K562 (cell line): ENCODE measurements around the gene CMTM8. TPM values are rescaled to one million over a fixed set of nuclear protein-coding genes. Genes with fewer than 3 reads are reported as not detected.

Experiments
- ATAC-seq: fragments of 200-7000 bp; cut with Tn5 transposase; 3 replicates; pipeline ENCODE4 v1.9.1; 2020; ENCODE audit warnings: moderate library complexity
- BruUV-seq: library from RNA; stranded (reverse); fragments of 400-500 nt; replicated peaks from 2 replicates; lab custom pipeline; 2021; lab: Mats Ljungman, UMichigan
- CTCF ChIA-PET: fragments of 300-600 bp; formaldehyde crosslinking; extraction: SDS; loops from one replicate; lab custom pipeline; 2021; ENCODE audit warnings: low intra/inter-chr PET ratio; lab: Yijun Ruan, JAX
- POLR2A ChIA-PET: fragments of 300-600, 350-650 bp; sonication (Branson Sonifier 250); formaldehyde crosslinking; extraction: SDS; loops from one replicate; lab custom pipeline; 2021; ENCODE audit warnings: antibody characterized with exemption, inconsistent platforms; lab: Yijun Ruan, JAX
- DNase-seq, 4 experiments: peaks; one replicate each; pipeline versions ENCODE4 v3.0.0 to v3.0.0-alpha.2; 2011 to 2018; ENCODE audit warnings: low spot score in 3 of 4, mixed read lengths in 3 of 4; ENCODE audit errors: extremely low read depth in 1 of 4
- FAIRE-seq: peaks from 2 replicates; lab custom pipeline; 2011; peaks lifted over from hg19 to GRCh38; lab: Jason Lieb, UNC
- H2AFZ ChIP-seq: 2 replicates; pipeline ENCODE4 v1.6.0; 2011; ENCODE audit warnings: low read depth, low read length, control low read depth, inconsistent platforms
- H3K27ac ChIP-seq: fragments of 200-600 bp; 3 replicates; pipeline ENCODE4 v1.8.0; 2011; ENCODE audit warnings: low read depth, mild to moderate bottlenecking, control low read depth, inconsistent platforms, low read length, moderate library complexity, mixed read lengths; ENCODE audit errors: extremely low read depth
- H3K27me3 ChIP-seq, 2 experiments: fragments of 300-600 bp in 1 of 2; 2 replicates in 1 of 2; 3 replicates in 1 of 2; pipeline versions ENCODE4 v1.6.0 to v1.8.0; 2011; ENCODE audit warnings: inconsistent platforms in 2 of 2, low read length in 2 of 2, mild to moderate bottlenecking in 1 of 2, mixed read lengths in 1 of 2, moderate library complexity in 1 of 2; ENCODE audit not compliant: control insufficient read depth in 2 of 2, insufficient read depth in 2 of 2
- H3K36me3 ChIP-seq: fragments of 300-600 bp; 3 replicates; pipeline ENCODE4 v1.8.0; 2011; ENCODE audit warnings: mild to moderate bottlenecking, low read length, inconsistent platforms; ENCODE audit not compliant: control insufficient read depth, insufficient read depth
- H3K4me1 ChIP-seq, 2 experiments: fragments of 200-600 bp in 1 of 2; replicated peaks in 1 of 2; 2 replicates in 1 of 2; 3 replicates in 1 of 2; pipeline versions ENCODE4 v1.5.1 to v1.8.0; 2011; ENCODE audit warnings: inconsistent platforms in 2 of 2, low read length in 2 of 2, mild to moderate bottlenecking in 1 of 2, mixed read lengths in 1 of 2, moderate library complexity in 1 of 2; ENCODE audit not compliant: control insufficient read depth in 2 of 2, insufficient read depth in 2 of 2
- H3K4me2 ChIP-seq: 2 replicates; pipeline ENCODE4 v1.6.1; 2011; ENCODE audit warnings: low read length, control low read depth, inconsistent platforms, mixed read lengths; ENCODE audit not compliant: insufficient read depth
- H3K4me3 ChIP-seq: fragments of 200-600 bp; sonication (generic), shearing (Covaris generic); 2 replicates; pipeline ENCODE4 v1.5.1; 2016; ENCODE audit warnings: control low read depth, inconsistent platforms
- H3K79me2 ChIP-seq: fragments of 200-600 bp; 3 replicates; pipeline ENCODE4 v1.8.0; 2011; ENCODE audit warnings: low read length, inconsistent platforms; ENCODE audit not compliant: control insufficient read depth, insufficient read depth
- H3K9ac ChIP-seq, 2 experiments: 2 replicates each; pipeline versions ENCODE4 v1.6.0 to v1.6.1; 2011; ENCODE audit warnings: low read depth in 2 of 2, low read length in 2 of 2, control low read depth in 1 of 2, inconsistent platforms in 1 of 2, mild to moderate bottlenecking in 1 of 2, mixed read lengths in 1 of 2; ENCODE audit not compliant: insufficient read depth in 1 of 2
- H3K9me1 ChIP-seq: one replicate; pipeline ENCODE4 v1.6.0; 2011; ENCODE audit warnings: inconsistent platforms, mild to moderate bottlenecking, low read length, moderate library complexity; ENCODE audit not compliant: control insufficient read depth, insufficient read depth
- H3K9me3 ChIP-seq: replicated peaks from 2 replicates; pipeline ENCODE4 v1.5.1; 2011; ENCODE audit warnings: low read depth, low read length, inconsistent platforms; ENCODE audit not compliant: control insufficient read depth, insufficient read depth
- H4K20me1 ChIP-seq: replicated peaks from 2 replicates; pipeline ENCODE4 v1.6.1; 2011; ENCODE audit warnings: low read length, inconsistent platforms, mixed read lengths; ENCODE audit not compliant: control insufficient read depth, insufficient read depth
- EWSR1 ChIP-seq: fragments of 450-650 bp; IDR thresholded peaks from 2 replicates; pipeline ENCODE4 v1.6.1; 2018; ENCODE audit warnings: borderline replicate concordance, mild to moderate bottlenecking, low read depth, moderate library complexity; ENCODE audit not compliant: partially characterized antibody
- HOXB6 ChIP-seq: fragments of 250-450 bp; sonication (Bioruptor Pico); IDR thresholded peaks from 2 replicates; pipeline ENCODE4 v1.5.1; 2022; ENCODE audit warnings: mild to moderate bottlenecking, borderline replicate concordance
- MNT ChIP-seq, 2 experiments: fragments of 450-650 bp; conservative IDR thresholded peaks; 2 replicates each; pipeline ENCODE4 v1.6.1; 2017; ENCODE audit warnings: mild to moderate bottlenecking in 2 of 2, moderate library complexity in 2 of 2
- MYNN ChIP-seq, 2 experiments: sonication (generic); formaldehyde crosslinking in 1 of 2; IDR thresholded peaks; 2 replicates each; pipeline versions ENCODE4 v1.5.0 to v1.6.1; 2016 to 2020; ENCODE audit warnings: antibody characterized with exemption in 1 of 2, missing genetic modification reagents in 1 of 2
- NONO ChIP-seq, 2 experiments: fragments of 200-400 bp in 1 of 2; fragments of 450-650 bp in 1 of 2; formaldehyde crosslinking in 1 of 2; IDR thresholded peaks; 2 replicates each; pipeline ENCODE4 v1.6.1; 2017; ENCODE audit warnings: low read depth in 2 of 2, mild to moderate bottlenecking in 2 of 2, moderate library complexity in 2 of 2, low read length in 1 of 2
- PHF21A ChIP-seq: fragments of 450-650 bp; IDR thresholded peaks from 2 replicates; pipeline ENCODE4 v1.6.1; 2017; ENCODE audit warnings: low read depth, borderline replicate concordance
- PTTG1 ChIP-seq: fragments of 450-650 bp; IDR thresholded peaks from 2 replicates; pipeline ENCODE4 v1.6.1; 2016; ENCODE audit warnings: low read depth, mild to moderate bottlenecking, missing genetic modification characterization, missing compliant biosample characterization
- RBM15 ChIP-seq: fragments of 200-400 bp; formaldehyde crosslinking; IDR thresholded peaks from 2 replicates; pipeline ENCODE4 v1.6.1; 2018; ENCODE audit warnings: mild to moderate bottlenecking, low read length, moderate library complexity; ENCODE audit not compliant: insufficient read depth
- SMARCB1 ChIP-seq: IDR thresholded peaks from 2 replicates; pipeline ENCODE4 v1.6.1; 2011; ENCODE audit warnings: improper control_type of control experiment, low read depth; ENCODE audit not compliant: insufficient read length
- TCFL5 ChIP-seq: fragments of 250-450 bp; sonication (Bioruptor Pico); conservative IDR thresholded peaks from 2 replicates; pipeline ENCODE4 v1.6.1; 2021; ENCODE audit warnings: mild to moderate bottlenecking, moderate library complexity, matching md5 sums
- TEAD4 ChIP-seq, 2 experiments: sonication (generic) in 1 of 2; formaldehyde crosslinking in 1 of 2; IDR thresholded peaks; 2 replicates each; pipeline versions ENCODE4 v1.6.1 to v1.8.0; 2012 to 2022; ENCODE audit warnings: borderline replicate concordance in 1 of 2, inconsistent platforms in 1 of 2, low read length in 1 of 2, mild to moderate bottlenecking in 1 of 2, missing genetic modification reagents in 1 of 2
- ZKSCAN1 ChIP-seq: fragments of 150-350 bp; IDR thresholded peaks from 2 replicates; pipeline ENCODE4 v1.6.1; 2016; ENCODE audit warnings: low read depth, low read length
- ZNF134 ChIP-seq: fragments of 250-450 bp; sonication (Bioruptor Pico); conservative IDR thresholded peaks from 2 replicates; pipeline ENCODE4 v1.4.0; 2020
- ZNF140 ChIP-seq: fragments of 250-450 bp; sonication (Bioruptor Pico); IDR thresholded peaks from 2 replicates; pipeline ENCODE4 v1.8.0; 2021; ENCODE audit warnings: moderate library complexity, mild to moderate bottlenecking, inconsistent platforms
- WGBS: fragments of 100-300 bp; shearing (Covaris generic); methylation state at CpG from one replicate; pipeline ENCODE4 v1.1.6; 2016; ENCODE audit warnings: low coverage, mixed read lengths; ENCODE audit not compliant: insufficient coverage; ENCODE audit errors: missing lambda C conversion rate; 5-methylcytosine and 5-hydroxymethylcytosine counted together
- in situ Hi-C: fragments of 300-500 bp; cut with MboI; formaldehyde crosslinking; loops from 4 replicates; pipeline ENCODE4 v1.15.0; 2018; ENCODE audit warnings: inconsistent platforms, mixed read lengths
- intact Hi-C: fragments of 100-400 bp; cut with micrococcal nuclease; formaldehyde crosslinking; loops from 2 replicates; pipeline ENCODE4 v1.14.2; 2022
- polyA plus RNA-seq, 8 experiments: library from polyadenylated mRNA; depleted of rRNA in 4 of 8; stranded (reverse) in 5 of 8; unstranded in 3 of 8; fragments of >200 nt; fragmentation: Nextera tagmentation in 2 of 8; fragmentation: Illumina TruSeq in 1 of 8; extraction: Ambion mirVana in 2 of 8; extraction: Trizol in 1 of 8; gene quantifications; 2 replicates each; pipeline versions ENCODE4 v1.2.1 to v1.2.3, GENCODE V29; 2011 to 2014; ENCODE audit warnings: inconsistent platforms in 1 of 8, missing spikeins in 1 of 8
- total RNA-seq, 7 experiments: library from RNA; depleted of rRNA in 6 of 7; stranded (reverse); fragments of >200 nt in 6 of 7; fragmentation: Illumina TruSeq in 2 of 7; extraction: Trizol in 2 of 7; gene quantifications; 2 replicates each; pipeline versions ENCODE4 v1.2.1 to v1.2.3, GENCODE V29; 2011 to 2021; ENCODE audit warnings: low replicate concordance in 1 of 7
- TF ChIP-seq, protein P1 (sequence below): fragments of 450-650 bp; conservative IDR thresholded peaks from 2 replicates; pipeline ENCODE4 v1.6.1; 2016; ENCODE audit warnings: missing genetic modification characterization, low read depth, mild to moderate bottlenecking, control low read depth, missing compliant biosample characterization
- TF ChIP-seq, protein P2 (sequence below): fragments of 250-450 bp; sonication (Bioruptor Pico); IDR thresholded peaks from 2 replicates; pipeline ENCODE4 v1.9.0; 2021; ENCODE audit warnings: mild to moderate bottlenecking, inconsistent platforms

Gene CMTM8
- total and polyA plus RNA-seq, 9 of the 15 experiments (the other 6 are each of a cell fraction or from before 2014, with no cell fraction given), result not detected

DNA sequence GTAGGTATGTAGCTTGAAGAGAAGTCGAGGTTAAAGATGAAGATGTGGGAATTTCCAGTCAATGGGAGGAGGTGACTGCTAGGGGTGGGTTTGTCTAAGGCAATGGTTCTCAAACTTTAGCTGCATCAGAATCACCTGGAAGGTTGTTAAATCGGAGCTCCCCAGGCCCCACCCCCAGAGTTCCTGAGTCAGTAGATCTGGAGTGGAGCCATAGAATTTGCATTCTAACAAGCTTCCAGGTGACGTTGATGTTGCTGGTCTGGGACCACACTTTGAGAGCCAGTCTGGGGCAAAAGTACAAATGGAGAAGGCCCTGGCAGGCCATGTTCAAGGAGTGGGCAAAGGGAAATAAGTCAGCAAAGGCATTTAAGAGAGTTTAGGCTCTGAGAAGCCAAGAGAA lies 69.1 kb downstream of the CMTM8 start:
- no peak for TF ChIP-seq ZNF140 (CRISPR knock-in tag)
- TF ChIP-seq TCFL5 (CRISPR knock-in tag), result no peak
- TF ChIP-seq NONO (IDR thresholded peaks at IDR 0.05; ENCODE audit: low read depth in 2 of 2, low read length in 1 of 2), result no peak
- no peak for TF ChIP-seq EWSR1
- TF ChIP-seq MNT (conservative IDR thresholded peaks at IDR 0.05), result no peak
- TF ChIP-seq PHF21A, result no peak
- TF ChIP-seq, protein P1, sequence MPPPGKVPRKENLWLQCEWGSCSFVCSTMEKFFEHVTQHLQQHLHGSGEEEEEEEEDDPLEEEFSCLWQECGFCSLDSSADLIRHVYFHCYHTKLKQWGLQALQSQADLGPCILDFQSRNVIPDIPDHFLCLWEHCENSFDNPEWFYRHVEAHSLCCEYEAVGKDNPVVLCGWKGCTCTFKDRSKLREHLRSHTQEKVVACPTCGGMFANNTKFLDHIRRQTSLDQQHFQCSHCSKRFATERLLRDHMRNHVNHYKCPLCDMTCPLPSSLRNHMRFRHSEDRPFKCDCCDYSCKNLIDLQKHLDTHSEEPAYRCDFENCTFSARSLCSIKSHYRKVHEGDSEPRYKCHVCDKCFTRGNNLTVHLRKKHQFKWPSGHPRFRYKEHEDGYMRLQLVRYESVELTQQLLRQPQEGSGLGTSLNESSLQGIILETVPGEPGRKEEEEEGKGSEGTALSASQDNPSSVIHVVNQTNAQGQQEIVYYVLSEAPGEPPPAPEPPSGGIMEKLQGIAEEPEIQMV, result no peak
- TF ChIP-seq, protein P2, sequence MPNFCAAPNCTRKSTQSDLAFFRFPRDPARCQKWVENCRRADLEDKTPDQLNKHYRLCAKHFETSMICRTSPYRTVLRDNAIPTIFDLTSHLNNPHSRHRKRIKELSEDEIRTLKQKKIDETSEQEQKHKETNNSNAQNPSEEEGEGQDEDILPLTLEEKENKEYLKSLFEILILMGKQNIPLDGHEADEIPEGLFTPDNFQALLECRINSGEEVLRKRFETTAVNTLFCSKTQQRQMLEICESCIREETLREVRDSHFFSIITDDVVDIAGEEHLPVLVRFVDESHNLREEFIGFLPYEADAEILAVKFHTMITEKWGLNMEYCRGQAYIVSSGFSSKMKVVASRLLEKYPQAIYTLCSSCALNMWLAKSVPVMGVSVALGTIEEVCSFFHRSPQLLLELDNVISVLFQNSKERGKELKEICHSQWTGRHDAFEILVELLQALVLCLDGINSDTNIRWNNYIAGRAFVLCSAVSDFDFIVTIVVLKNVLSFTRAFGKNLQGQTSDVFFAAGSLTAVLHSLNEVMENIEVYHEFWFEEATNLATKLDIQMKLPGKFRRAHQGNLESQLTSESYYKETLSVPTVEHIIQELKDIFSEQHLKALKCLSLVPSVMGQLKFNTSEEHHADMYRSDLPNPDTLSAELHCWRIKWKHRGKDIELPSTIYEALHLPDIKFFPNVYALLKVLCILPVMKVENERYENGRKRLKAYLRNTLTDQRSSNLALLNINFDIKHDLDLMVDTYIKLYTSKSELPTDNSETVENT, result no peak
- TF ChIP-seq HOXB6 (CRISPR knock-in tag), result no peak
- no peak for TF ChIP-seq ZKSCAN1
- no peak for TF ChIP-seq ZNF134
- TF ChIP-seq MYNN (IDR thresholded peaks at IDR 0.05), result no peak
- no peak for TF ChIP-seq MYNN (CRISPR knock-in tag; IDR thresholded peaks at IDR 0.05)
- no peak for TF ChIP-seq PTTG1
- no peak for TF ChIP-seq SMARCB1
- no peak for TF ChIP-seq TEAD4 (IDR thresholded peaks at IDR 0.05; ENCODE audit: low read length)
- TF ChIP-seq TEAD4 (CRISPR knock-in tag; IDR thresholded peaks at IDR 0.05; ENCODE audit: borderline replicate concordance), result no peak
- TF ChIP-seq RBM15, result no peak
- TF ChIP-seq, all 486 proteins: peak for 0
- WGBS, result 2% methylated on average over 3 of the region's 3 CpGs
- no peak for DNase-seq
- POLR2A ChIA-PET, result interaction anchor here (0.6 to 1.7 kb wide), 2 partner anchors 10 to 435 kb away, joined by 3 to 8 read pairs; no protein-coding TSS in a partner anchor
- no peak for FAIRE-seq
- Histone ChIP-seq H4K20me1 (no peaks in the 10 kb centered on the region), H3K9ac (no peak overlapping the region), H3K9me3 (no peaks in the 10 kb centered on the region), H2AFZ (no peak overlapping the region), H3K36me3 (no peaks in the 10 kb centered on the region), H3K9me1 (no peaks in the 10 kb centered on the region), H3K27me3 (peaks cover 19 to 25% of the 10 kb centered on the region in 2 experiments), H3K4me3 (no peak overlapping the region), H3K27ac (no peak overlapping the region), H3K4me2 (no peak overlapping the region), H3K4me1 (no peaks in the 10 kb centered on the region), H3K79me2 (no peaks in the 10 kb centered on the region)
- intact Hi-C loops (no loop called here), in situ Hi-C loops (no loop called here)
- no TSS peak for BruUV-seq
- CTCF ChIA-PET, result no interaction called here
- ATAC-seq, result no peak
